Measurements from ENCODE around the gene LKAAEAR1.

The LKAAEAR1 gene

DNA sequence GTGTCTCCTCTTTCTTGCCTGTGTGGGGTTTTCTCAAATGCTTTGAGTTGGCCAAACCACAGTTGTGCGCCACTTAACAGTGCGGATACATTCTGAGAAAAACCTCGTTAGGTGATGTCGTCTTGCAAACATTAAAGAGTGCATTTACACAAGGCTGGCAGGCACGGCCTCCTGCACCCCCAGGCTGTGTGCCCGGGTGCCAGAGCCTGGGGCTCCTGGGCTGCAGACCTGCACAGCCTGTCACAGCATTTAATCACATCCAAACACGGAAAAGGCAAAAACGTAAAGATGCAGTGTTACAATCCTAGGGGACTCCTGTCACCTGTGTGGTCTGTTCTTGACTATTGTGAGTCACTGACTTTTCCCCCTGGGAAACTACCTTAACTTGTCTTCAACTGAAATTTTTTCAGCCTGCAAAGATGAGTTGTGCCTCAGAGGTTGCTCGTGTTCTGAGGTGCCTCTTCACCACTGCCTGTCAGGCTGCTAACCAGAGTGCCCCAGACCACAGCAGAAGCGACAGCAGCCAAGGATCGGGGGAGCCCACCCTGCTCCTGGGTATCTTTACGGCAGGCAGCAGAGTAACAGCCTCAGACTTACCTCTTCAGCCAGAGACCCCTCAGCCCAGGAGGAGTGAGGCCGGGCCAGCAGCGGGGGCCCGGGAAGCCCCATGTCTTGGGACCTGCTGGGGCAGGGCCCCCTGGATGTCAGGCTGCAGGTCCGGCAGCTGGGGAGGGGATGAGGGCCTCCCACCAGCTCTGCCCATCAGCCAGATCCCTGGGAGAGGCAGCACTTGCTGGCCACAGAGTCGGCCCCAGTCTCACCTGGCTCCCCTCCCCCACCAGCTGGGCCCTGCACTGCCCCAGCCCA is 48.9 kb downstream of the LKAAEAR1 start:
- no peak for DNase-seq (ENCODE audit: low read depth)
- TF ChIP-seq, protein P1, sequence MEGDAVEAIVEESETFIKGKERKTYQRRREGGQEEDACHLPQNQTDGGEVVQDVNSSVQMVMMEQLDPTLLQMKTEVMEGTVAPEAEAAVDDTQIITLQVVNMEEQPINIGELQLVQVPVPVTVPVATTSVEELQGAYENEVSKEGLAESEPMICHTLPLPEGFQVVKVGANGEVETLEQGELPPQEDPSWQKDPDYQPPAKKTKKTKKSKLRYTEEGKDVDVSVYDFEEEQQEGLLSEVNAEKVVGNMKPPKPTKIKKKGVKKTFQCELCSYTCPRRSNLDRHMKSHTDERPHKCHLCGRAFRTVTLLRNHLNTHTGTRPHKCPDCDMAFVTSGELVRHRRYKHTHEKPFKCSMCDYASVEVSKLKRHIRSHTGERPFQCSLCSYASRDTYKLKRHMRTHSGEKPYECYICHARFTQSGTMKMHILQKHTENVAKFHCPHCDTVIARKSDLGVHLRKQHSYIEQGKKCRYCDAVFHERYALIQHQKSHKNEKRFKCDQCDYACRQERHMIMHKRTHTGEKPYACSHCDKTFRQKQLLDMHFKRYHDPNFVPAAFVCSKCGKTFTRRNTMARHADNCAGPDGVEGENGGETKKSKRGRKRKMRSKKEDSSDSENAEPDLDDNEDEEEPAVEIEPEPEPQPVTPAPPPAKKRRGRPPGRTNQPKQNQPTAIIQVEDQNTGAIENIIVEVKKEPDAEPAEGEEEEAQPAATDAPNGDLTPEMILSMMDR (conservative IDR thresholded peaks at IDR 0.05; ENCODE audit: control insufficient read depth, insufficient read depth, low read depth, low read length) = no peak
- H3K4me3 ChIP-seq (ENCODE audit: control insufficient read depth, low read depth, low read length) = no peak overlapping the region

DNA sequence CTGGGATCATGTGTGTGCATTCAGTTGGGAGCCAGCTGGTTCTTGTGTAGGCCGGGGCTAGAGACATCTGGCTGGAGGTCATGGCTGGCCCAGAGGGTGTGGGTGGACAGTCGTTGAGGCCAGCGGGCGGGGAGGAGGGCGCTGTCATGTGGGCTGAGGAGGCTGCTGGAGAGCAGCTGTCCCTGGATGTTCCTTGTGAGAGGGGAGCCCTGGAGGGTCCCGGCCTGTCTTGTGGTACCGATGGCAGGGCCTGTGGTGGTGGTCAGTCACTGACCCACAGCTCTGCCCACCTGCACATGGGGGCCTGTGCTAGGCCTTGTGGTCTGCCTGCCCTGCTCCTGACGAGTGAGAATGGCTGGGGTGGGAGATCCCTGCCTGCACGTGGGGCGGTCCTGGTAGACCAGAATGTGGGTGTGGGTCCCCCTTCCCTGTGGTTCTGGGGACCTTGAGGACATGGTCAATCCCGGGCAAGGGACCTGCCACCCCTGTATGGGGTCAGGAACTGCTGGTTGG is 50.2 kb downstream of the LKAAEAR1 start:
- DNase-seq (ENCODE audit: low read depth) = peak; percentile 57
- TF ChIP-seq, protein P1 (conservative IDR thresholded peaks at IDR 0.05; ENCODE audit: control insufficient read depth, insufficient read depth, low read depth, low read length) = no peak
- H3K4me3 ChIP-seq (ENCODE audit: control insufficient read depth, low read depth, low read length) = no peak overlapping the region
